ENCODE data around the gene WDR33. TPM values are rescaled to one million over a fixed set of nuclear protein-coding genes. Genes with fewer than 3 reads are reported as not detected.

The WDR33 gene
- total RNA-seq, 4 donors from 2014 or later: 25.8 to 53.3 (median 38.0) TPM

- no peak for TF ChIP-seq CTCF (IDR thresholded peaks at IDR 0.05)
- DNase-seq (ENCODE audit: low spot score) (no peak), ATAC-seq (ENCODE audit: low FRiP score) (no peak)
Measured at GRCh38 chr2:127654084-127654837, 156.7 kb downstream of the WDR33 start.

- TF ChIP-seq CTCF (IDR thresholded peaks at IDR 0.05): no peak
- no peak for ATAC-seq (ENCODE audit: low FRiP score)
Measured at GRCh38 chr2:127653421-127654083, 157.4 kb downstream of the WDR33 start.

GRCh38 chr2:127652786-127653357 is 158.1 kb downstream of the WDR33 start:
- DNase-seq (ENCODE audit: low spot score) (no peak), ATAC-seq (ENCODE audit: low FRiP score) (no peak)
- TF ChIP-seq CTCF (IDR thresholded peaks at IDR 0.05): no peak

More at GRCh38 chr2:127653421-127654083, 157.4 kb downstream of the WDR33 start:
- DNase-seq (ENCODE audit: low spot score): no peak

- no peak for TF ChIP-seq CTCF (IDR thresholded peaks at IDR 0.05)
- ATAC-seq (ENCODE audit: low FRiP score) (no peak), DNase-seq (ENCODE audit: low spot score) (no peak)
Measured at GRCh38 chr2:127651971-127652550, 158.9 kb downstream of the WDR33 start.

- TF ChIP-seq CTCF (IDR thresholded peaks at IDR 0.05): no peak
- DNase-seq (ENCODE audit: low spot score) (no peak), ATAC-seq (ENCODE audit: low FRiP score) (no peak)
Measured at GRCh38 chr2:127651381-127651809, 159.6 kb downstream of the WDR33 start.

Small RNA genes within 50 kb of the gene (small RNA-seq; reads per million reads assigned to genes)
- gene RF00017 (not detected), gene RF00019 (not detected), gene RNU6-395P (not detected), gene RNY4P7 (0.52 reads per million)

Other genes starting within 250 kb of the WDR33 start
- gene GPR17, start 165.0 kb downstream of the WDR33 start, total RNA-seq: not detected
- gene LIMS2, start 135.6 kb downstream of the WDR33 start, total RNA-seq: 10 to 100 TPM in 3 of 4 donors, 1 to 10 TPM in 1; 9.7 to 97.3 (median 22.4) TPM
- 10 to 100 TPM in 1 of 4 donors, 1 to 10 TPM in 3; 4.4 to 11.7 (median 5.1) TPM for gene SFT2D3, start 109.7 kb downstream of the WDR33 start, total RNA-seq
- gene POLR2D, start 47.0 kb upstream of the WDR33 start, total RNA-seq: 10 to 100 TPM; 10.0 to 21.1 (median 12.8) TPM
- gene AMMECR1L, start 74.8 kb upstream of the WDR33 start, total RNA-seq: 10 to 100 TPM; 18.3 to 26.1 (median 21.6) TPM
- 10 to 100 TPM in 2 of 4 donors, 1 to 10 TPM in 2; 5.3 to 14.7 (median 11.6) TPM for gene SAP130, start 216.9 kb upstream of the WDR33 start, total RNA-seq

Measured in omental fat pad (tissue), 4 donors.